SU-DHL-6 (cell line): ENCODE data around the gene PLIN4.

Source experiments
- CTCF ChIP-seq: fragments of 200-600 bp; sonication (generic); IDR thresholded peaks from one replicate; pipeline ENCODE4 v1.5.1; 2017; ENCODE audit warnings: antibody characterized with exemption, mild to moderate bottlenecking, low read length, moderate library complexity; ENCODE audit not compliant: insufficient read depth, poor library complexity, severe bottlenecking
- EZH2phosphoT487 ChIP-seq: fragments of 200-600 bp; sonication (generic), shearing (Covaris generic); conservative IDR thresholded peaks from 2 replicates; pipeline ENCODE4 v1.6.1; 2018; ENCODE audit warnings: mild to moderate bottlenecking, antibody characterized with exemption, low read length, moderate library complexity, mixed read lengths

GRCh38 chr19:4455719-4456475 is 62.4 kb downstream of the PLIN4 start:
- TF ChIP-seq CTCF (no peak), EZH2phosphoT487 (no peak)
